IPS-18c (cell line): ENCODE results near the gene MAPK8IP2.

Source experiments
- H3K4me3 ChIP-seq: 2 replicates; pipeline ENCODE4 v1.7.0; 2013; ENCODE audit warnings: low read depth, mild to moderate bottlenecking, low read length, moderate library complexity; ENCODE audit not compliant: insufficient read depth
- H3K9me3 ChIP-seq: one replicate; pipeline ENCODE4 v1.6.1; 2013; ENCODE audit warnings: mild to moderate bottlenecking, low read length, moderate library complexity; ENCODE audit not compliant: control insufficient read depth, insufficient read depth

The MAPK8IP2 gene

GRCh38 chr22:50572965-50573364, 27.6 kb upstream of the MAPK8IP2 start:
- no peak overlapping the region for H3K4me3 ChIP-seq
- H3K9me3 ChIP-seq = peaks cover 2% of the 10 kb centered on the region

DNA sequence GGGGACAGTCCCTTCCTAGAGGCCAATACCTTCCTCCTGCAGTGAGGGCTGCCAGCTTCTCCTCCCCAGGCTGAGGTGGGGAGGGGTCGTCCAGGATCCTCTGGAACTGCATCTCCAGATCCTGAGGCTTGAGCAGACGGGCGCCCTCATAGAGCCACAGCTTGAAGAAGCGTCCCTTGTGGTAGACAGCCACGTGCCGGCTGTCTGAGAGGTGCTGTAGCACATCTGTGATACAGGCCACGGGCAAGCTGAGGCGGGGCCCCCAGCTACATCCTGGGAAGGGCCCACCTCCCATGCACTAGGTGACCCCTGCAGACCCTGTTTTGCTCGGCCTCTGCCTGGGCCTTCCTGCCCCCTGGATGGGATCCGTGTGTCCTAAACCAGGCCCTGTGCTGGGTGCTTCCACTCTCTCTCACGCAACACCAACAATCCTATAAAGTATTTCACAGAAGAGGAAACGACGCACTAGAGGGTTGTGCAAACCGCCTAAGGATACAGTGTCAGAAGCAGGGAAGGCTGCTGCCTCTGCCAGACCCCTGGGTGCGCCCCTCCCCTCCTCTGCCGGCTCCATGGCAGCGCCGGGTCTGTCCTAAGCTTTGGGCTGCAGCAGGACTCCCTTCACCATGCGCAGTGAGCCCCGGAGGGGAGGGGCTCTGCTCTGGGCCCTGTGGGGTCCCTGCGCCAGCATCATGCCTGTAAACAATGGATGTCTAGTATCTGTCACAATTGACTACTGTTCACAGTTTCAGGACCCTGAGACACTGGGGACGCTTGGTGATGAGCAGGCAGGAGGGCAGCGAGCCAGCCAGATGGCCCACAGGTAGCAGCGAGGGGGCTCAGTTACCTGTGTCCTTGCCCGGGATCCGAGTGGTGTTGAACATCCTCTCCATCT, 26.9 kb upstream of the MAPK8IP2 start:
- no peak overlapping the region for H3K4me3 ChIP-seq
- peaks cover 2% of the 10 kb centered on the region for H3K9me3 ChIP-seq

GRCh38 chr22:50574383-50574755, 26.2 kb upstream of the MAPK8IP2 start:
- peaks cover 2% of the 10 kb centered on the region for H3K9me3 ChIP-seq

DNA sequence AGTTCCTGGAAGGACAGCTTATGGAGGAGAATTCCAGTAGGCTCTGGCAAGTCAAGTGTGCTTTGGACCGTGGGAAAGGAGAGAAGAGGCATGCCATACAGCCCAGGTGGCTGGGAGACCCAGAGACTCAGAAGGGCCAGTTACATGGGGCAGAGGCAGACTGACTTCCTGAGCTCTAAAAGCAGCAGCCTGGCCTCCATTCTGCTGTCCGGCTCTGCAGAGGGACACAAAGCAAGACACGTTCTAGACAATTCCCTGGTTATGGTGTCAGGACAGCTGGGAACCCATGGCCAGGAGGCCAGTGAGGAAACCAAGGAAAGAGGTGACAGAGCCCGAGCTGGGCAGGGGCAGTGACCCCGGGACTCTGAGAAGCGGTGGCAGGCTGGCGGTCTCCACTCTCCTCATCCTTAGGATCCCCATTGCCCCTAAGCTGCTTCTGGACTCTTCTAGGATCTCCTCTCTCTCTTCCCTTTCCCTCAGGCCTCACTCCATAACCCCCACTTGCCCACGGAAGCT, 25.1 kb upstream of the MAPK8IP2 start:
- Histone ChIP-seq H3K4me3 (no peak overlapping the region), H3K9me3 (peaks cover 2% of the 10 kb centered on the region)

More at GRCh38 chr22:50574383-50574755, 26.2 kb upstream of the MAPK8IP2 start:
- no peak overlapping the region for H3K4me3 ChIP-seq

DNA sequence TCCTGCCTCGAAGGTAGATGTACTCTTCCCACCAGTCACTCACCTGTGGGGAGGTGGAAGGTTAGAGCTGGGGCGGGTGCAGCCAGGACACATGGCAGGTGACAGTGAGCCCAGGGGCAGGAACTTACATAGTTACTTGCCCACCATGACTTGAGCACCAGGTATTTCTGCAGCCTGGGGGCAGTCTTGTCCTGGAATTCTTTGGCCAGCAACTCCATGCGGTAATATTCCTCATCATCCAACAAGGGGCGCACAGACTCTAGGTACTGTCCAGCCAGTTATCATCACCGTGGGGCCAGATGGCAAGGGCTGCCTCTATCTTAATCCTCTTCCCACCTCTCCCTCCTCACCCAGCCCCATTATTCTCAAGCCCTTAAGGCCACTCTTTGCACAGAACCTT, 24.5 kb upstream of the MAPK8IP2 start:
- Histone ChIP-seq H3K4me3 (no peak overlapping the region), H3K9me3 (peaks cover 2% of the 10 kb centered on the region)

DNA sequence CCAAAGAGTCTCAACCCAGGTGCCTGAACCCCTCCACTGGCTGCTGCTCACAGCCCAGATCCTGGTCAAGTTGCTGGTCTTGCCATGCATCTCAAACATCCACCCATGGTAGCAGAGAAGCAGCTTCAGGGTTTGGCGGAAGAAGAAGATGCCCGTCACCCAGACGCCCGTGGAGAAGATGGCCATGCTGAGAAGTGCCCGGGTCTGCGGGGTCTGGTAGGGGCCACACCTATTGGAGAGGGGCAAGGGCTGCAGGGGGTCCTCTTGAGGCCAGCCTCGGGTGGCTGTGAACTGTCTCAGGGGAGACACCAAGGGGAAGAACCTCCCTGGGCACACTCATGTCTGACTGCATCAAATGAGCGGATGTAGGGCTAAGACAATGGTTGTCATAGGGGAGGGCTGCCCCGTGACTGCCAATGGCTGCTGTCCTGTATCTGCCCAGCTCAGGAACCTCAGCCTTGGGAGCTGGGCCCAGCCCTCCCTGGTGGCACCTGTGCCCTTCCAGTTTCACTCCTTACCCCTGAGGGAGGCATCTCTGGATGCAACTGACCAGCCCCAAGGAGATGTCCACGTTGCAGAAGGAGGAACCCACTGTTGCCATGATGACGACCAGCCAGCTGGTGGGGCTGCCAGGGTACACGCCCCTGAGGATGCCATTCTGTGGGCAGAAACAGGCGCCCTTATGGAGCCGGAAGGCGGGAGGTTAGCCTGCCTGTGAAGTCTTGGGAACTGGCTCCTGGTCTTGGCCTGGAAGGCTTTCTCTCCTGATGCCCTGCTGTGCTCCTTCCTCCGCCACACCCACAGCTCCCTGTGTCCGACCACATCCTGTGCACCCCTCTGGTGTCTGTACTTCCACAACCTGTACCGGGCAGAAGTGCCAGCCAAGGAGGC, 23.5 kb upstream of the MAPK8IP2 start:
- H3K4me3 ChIP-seq = no peak overlapping the region
- peaks cover 2% of the 10 kb centered on the region for H3K9me3 ChIP-seq

DNA sequence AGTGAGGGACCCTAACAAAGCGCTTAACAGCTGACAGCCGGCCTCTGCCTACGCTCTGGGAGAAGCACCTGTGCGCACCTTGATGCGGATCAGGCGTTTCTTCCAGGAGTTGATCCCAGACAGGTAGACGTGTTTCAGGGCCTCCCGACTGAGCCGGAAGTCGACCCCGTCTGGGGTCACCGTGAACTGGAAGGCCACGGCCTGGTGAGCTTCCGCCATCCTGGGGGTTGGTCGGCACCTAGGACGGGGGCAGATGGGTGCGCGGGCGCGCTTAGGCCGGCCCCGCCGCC, 23.0 kb upstream of the MAPK8IP2 start:
- Histone ChIP-seq H3K9me3 (peaks cover 2% of the 10 kb centered on the region), H3K4me3 (no peak overlapping the region)

DNA sequence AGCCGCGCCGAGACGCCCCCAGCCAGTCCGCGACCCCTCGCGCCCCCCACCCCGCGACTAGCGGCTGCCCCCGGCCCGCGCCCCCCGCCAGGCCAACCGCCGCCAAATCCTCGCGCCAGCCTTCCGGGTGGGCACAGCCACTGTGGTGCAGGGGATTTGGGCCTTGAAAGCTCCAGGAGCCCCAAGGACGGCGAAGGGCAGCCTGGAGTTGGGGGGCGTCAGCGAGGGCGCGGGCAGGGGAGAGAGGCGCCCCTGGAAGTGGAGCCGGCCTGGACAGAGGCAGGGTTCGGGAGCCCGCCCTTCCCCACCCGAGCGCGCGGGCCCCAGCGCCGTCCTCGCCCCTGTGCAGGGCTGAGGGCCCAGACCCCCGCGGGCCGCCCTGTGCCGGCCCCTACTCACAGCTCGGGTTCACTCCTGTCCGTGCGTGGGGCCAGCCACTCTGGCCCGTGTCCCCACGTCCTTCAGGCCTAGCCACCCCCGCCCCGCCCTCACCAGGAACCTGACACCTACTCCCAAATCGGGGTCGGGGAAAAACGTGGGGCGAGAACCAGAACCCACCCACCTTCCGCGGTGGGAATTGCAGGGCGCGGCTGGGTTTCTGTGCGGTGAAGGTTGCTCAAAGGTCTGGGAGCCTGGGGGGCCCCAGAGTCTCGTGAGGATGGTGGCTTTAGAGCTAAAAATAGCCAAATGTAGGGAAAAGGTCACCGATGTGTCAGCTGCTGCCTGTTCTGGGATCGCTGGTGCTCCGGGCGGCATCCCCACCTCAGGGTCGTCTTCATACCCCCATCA, 22.4 kb upstream of the MAPK8IP2 start, which contains the start of gene CPT1B:
TSS of gene CPT1B (minus strand) at position 441 of the 789 bp plus-strand sequence. CDS start 512 bp downstream, outside the sequence.
- Histone ChIP-seq H3K4me3 (no peak within 1 kb of the TSS), H3K9me3 (peaks cover 2% of the 10 kb centered on the region)

DNA sequence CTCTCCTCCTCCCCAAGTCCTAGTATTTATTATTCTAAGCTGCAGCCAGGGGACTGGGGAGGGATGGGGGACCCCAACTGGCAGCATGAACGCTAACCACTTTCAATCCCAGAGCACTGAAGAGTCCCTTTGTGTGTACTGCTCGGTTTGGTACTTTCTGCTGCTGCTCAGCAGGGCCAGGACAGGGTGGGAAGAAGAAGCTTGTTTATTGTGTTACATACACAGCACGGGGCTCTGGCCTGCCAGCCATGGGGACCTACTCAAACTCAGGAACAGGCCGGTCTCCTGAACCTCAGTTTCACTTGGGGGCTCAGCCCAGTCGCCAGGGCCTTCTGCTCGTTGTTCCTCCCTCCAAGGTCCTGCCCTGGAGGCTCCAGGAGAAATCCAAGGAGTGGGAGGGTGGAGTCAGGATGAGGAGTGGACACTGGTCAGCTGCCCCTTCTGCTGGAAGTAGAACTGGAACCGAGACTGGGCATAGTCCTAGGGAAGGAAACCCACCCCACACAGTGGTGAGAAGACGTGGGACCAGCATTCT, 21.8 kb upstream of the MAPK8IP2 start:
- no peak overlapping the region for H3K4me3 ChIP-seq
- peaks cover 2% of the 10 kb centered on the region for H3K9me3 ChIP-seq

DNA sequence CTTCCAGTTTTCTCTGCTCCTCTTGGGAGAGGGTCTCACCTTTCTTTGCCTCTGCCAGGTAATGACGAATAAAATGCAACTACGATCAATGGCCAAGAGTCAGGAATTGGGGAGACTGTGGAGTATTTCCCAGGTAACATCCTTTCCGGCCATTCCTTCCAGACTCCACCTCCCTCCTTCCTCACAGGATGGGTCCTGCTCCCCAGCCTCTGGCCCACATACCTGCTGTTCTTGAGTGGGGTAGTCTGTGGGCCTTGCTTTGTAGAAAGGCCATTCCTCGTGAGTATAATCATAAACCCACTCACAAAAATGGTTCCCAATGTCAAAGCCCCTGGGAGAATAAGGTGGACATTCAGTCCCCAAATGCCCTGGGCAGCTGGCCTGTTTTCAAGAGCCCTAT, 20.8 kb upstream of the MAPK8IP2 start:
- Histone ChIP-seq H3K9me3 (no peaks in the 10 kb centered on the region), H3K4me3 (no peak overlapping the region)

DNA sequence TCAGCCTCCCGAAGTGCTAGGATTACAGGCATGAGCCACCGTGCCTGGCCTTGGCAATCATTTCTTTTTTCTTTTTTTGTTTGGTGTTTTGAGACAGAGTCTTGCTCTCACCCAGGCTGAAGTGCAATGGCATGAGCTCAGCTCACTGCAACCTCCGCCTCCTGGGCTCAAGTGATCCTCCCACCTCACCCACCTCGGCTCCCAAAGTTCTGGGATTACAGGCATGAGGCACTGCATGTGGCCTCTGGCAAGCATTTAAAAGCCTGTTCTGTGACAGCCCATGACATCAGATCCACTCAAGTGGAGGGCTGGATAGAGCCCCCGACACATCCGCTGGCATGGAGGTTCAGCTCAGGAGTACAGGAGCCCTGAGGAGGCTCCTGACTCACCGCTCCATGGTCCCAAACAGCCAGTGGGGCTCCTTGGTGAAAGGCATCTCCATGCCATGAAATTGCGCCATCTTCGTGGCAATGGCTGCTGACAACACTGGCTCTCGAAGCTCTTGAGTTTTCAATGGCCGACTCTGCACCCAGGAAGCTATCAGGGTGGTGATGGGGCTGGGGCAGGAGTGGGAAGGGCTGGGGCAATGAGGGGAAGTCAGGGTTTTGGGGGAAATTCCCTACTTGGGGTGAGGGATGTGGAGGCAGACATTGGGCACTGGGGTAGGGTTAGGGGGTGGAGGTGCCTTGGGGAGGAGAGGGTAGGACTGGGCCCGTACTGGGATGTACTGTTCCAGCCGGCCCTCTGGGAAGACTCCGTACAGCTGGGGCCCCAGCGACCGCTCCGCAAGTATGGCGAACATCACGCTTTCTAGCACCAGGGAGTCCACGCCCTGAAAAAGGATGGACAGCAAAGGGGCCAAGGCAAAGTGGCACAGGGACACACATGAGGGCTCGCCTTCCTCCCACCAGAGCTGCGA, 19.3 kb upstream of the MAPK8IP2 start:
- Histone ChIP-seq H3K4me3 (peak overlapping the region; percentile 74), H3K9me3 (no peaks in the 10 kb centered on the region)

GRCh38 chr22:50581950-50582492, 18.6 kb upstream of the MAPK8IP2 start:
- peak overlapping the region; percentile 74 for H3K4me3 ChIP-seq

DNA sequence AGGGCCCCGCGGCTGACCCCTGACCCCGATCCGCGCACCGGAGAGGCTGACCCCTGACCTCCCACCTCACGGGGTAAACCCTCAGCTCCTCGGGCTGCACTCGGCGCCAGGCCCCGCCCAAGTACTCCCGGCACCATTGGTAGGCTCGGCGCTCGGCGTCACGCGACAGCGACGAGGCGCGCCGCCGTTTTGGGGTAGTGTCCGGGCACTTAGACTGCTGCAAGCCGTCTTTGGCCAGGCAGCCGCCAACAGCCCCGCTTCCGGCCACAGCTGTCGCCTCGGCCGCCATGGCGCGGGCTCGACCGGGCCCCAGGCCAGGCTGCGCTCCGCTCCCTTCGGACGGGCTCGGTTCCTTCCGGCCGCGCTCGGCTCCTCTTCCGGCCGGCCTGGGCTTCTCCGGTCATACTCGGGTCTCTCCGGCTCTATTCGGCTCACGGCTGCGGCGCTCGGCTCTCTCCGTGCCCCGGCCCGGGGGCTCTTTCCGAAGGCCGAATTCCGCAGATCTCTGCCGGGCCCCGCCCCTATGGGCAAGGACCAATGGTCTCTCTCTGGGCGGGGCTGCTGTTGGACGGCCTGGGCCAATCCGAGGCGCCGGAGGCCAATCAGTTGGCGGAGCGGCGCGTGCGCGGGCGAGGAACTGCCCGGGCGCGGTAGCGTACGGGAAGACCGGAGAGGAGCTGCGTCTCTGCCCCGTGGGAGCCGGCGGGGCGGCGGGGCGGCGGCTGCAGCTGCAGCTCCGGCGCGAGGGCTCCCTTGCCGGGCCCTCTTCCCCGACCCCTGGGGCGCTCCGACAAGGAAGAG, 17.9 kb upstream of the MAPK8IP2 start, which contains the start of gene CHKB:
TSS of gene CHKB (minus strand) at position 357 of the 801 bp plus-strand sequence. CDS start at position 289, 68 bp downstream.
- H3K4me3 ChIP-seq = peak within 1 kb of the TSS; percentile 98
- H3K9me3 ChIP-seq = no peaks in the 10 kb centered on the region

More at GRCh38 chr22:50581950-50582492, 18.6 kb upstream of the MAPK8IP2 start:
- no peaks in the 10 kb centered on the region for H3K9me3 ChIP-seq

DNA sequence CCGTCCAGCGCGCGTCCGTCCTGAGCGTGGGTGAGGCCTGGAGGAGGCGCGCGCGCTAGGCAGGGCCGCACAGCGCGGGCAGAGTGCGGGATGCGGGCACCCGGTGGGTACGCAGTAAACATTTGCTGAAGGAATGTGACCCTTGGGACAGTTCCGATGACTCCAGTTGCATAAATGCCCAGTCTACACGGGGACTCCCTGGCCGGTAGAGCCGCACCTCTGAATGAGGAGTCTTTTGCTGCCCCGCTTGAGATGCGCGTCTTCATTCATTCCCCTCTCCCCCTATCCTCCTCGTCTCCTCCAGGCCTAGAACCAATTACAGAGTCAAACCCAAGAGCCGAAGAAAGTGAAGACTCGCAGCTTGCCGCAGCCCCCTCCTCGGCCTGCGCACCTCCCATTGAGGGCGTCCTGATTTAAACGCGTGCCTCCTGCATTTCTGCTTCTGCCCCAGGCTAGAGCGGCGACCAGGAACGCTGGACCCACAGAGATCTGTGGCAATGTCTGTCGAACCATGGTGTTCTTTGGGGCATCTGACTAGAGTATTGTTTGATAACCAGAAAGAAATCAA, 17.2 kb upstream of the MAPK8IP2 start:
- peak overlapping the region; percentile 98 for H3K4me3 ChIP-seq
- no peaks in the 10 kb centered on the region for H3K9me3 ChIP-seq
